ENCODE measurements around the gene GC.
"Not testable (repeated sequence)": the region's sequence is repeated elsewhere in the genome, so short reads cannot be mapped to it uniquely, and the experiment has no call there.

Gene GC, protein sequence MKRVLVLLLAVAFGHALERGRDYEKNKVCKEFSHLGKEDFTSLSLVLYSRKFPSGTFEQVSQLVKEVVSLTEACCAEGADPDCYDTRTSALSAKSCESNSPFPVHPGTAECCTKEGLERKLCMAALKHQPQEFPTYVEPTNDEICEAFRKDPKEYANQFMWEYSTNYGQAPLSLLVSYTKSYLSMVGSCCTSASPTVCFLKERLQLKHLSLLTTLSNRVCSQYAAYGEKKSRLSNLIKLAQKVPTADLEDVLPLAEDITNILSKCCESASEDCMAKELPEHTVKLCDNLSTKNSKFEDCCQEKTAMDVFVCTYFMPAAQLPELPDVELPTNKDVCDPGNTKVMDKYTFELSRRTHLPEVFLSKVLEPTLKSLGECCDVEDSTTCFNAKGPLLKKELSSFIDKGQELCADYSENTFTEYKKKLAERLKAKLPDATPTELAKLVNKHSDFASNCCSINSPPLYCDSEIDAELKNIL

DNA sequence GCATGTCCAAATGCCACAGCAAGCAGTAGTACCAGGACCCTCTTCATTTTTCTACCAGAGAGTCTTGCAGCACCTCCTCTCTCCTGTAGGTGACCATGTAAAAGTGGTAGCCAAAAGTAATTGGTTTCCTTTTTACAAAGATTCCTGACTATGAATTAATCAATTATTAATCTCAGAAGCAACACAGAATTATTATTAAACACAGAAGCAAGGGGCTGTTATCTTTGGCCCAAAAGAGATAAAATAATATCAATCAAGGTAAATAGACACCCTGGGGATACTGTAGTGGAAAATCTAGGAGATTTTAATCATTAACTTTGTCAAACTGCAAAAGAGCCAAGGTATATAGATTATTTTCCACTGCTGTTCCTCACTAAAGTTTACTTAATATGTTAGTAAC lies at the start of gene GC:
Gene GC (minus strand): TSS at position 108 of the 400 bp plus-strand sequence. CDS start 61 bp downstream, at position 47.
- H3K27me3 Mint-ChIP-seq = no peaks in the 10 kb centered on the region
- DNase-seq = no peak
- no peak within 1 kb of the TSS for H3K27ac Mint-ChIP-seq
- no peaks in the 10 kb centered on the region for H3K4me1 Mint-ChIP-seq (ENCODE audit: low read depth)
- H3K36me3 Mint-ChIP-seq (ENCODE audit: low read depth) = no peaks in the 10 kb centered on the region
- no peaks in the 10 kb centered on the region for H3K9me3 Mint-ChIP-seq
- H3K4me3 Mint-ChIP-seq = no peak within 1 kb of the TSS

DNA sequence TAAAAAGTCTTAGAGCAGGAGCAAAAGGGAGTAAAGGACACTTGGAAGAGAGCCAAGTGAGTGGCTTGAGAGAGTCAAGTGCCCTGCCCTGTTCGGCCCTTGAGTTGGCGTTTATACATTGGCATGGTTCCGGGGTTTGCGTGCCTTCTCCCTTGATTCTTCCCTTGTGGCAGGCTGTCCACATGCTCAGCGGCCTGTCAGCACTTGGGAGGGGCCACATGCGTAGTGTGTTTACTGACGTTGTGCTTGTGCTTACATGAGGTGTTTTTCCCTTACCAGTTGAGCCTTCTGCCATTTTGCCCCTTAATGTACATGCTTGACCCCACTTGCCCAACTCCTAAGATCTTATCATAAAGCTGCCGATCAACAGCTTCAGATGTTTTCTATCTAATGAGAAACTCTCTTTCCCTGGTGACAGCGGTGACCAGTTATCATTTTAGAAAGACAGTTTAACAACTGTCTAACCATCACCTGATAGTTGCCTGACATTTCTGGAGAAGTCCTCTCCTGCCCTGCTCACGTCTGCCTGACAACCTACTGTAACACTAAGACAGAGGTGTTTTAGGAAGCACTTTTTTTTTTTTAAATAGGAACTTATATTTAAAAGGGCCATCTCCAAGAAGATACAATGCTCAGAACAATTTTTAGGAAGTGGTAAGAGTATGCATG lies 49.5 kb upstream of the GC start:
- DNase-seq = no peak
- H3K27me3 Mint-ChIP-seq = no peaks in the 10 kb centered on the region
- H3K27ac Mint-ChIP-seq = no peak overlapping the region
- H3K4me1 Mint-ChIP-seq (ENCODE audit: low read depth) = no peaks in the 10 kb centered on the region
- H3K36me3 Mint-ChIP-seq (ENCODE audit: low read depth) = no peaks in the 10 kb centered on the region
- no peak overlapping the region for H3K4me3 Mint-ChIP-seq
- H3K9me3 Mint-ChIP-seq = no peaks in the 10 kb centered on the region

DNA sequence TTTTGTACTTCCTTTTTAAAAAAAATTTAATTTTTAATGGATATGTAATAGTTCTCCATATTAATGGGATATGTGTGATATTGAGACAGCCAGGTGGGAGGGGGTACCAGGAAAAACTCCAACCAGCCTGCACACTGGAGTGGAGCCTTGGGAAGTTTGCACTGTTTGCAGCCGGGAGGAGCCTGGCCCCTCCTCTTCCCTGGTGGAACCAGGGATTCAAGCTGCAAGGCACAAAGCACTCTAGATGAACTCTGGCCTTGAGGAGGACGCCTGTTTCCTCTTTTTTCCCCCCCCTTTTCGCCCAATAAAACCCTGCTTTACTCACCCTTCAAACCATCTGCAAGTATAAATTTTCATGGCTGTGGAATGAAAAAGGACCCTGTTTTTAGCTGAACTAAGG lies 48.2 kb upstream of the GC start:
- Mint-ChIP-seq H3K27me3 (no peaks in the 10 kb centered on the region), H3K36me3 (ENCODE audit: low read depth) (no peaks in the 10 kb centered on the region), H3K4me1 (ENCODE audit: low read depth) (no peaks in the 10 kb centered on the region), H3K4me3 (no peak overlapping the region), H3K27ac (no peak overlapping the region), H3K9me3 (no peaks in the 10 kb centered on the region)
- DNase-seq = no peak

DNA sequence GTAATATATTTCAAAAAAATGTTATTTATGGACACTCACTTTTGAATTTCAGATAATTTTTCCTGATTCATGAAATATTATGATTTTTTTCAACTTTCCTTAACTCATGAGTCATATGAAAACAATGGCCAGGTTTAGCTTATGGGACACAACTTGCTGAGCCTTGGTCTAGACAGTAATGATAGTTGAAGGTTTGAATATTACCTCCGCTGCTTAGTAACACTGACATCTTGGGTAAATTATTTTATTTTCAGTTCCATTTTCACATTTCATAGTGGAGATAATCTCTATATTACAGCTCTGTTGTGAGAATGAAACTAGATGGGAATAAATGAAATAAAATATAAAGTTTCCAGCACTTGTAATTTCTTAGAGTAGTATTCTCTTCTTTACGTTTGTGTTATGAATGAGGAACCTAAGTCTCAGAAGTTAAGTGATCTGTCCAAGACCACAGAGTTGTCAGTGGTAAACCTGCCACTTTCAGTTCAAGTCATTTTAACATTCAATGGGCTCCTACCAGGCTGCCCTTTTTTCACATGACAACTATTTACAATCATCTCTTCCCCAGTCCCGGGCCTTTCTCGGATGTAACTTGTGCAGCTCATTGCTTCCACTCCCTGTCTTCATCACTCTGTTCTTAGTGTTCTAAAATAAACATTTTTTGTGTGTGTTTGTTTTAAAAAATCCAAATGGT lies 46.8 kb upstream of the GC start:
- Mint-ChIP-seq H3K9me3 (no peaks in the 10 kb centered on the region), H3K36me3 (ENCODE audit: low read depth) (no peaks in the 10 kb centered on the region), H3K27me3 (no peaks in the 10 kb centered on the region), H3K27ac (no peak overlapping the region), H3K4me3 (no peak overlapping the region), H3K4me1 (ENCODE audit: low read depth) (no peaks in the 10 kb centered on the region)
- DNase-seq = no peak

DNA sequence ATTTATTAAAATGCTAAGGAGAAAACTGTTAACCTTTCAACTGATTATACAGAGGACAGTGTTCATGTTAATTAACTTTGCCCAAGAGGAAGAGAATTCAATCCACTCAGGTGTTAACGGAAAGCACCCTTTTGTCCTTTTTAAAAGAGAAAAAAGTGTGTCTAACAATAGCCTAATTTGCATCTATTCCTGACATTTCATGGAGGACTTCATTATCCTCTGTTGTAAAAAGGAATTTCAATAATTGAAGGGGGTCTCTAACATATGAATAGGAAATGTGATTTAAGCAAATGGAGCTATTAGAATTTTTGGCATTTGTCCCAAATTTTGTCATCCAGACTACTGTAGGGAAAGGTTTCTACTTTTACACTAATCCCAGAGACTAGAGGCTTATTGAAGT lies 44.6 kb upstream of the GC start:
- Mint-ChIP-seq H3K9me3 (peaks cover 2% of the 10 kb centered on the region), H3K27me3 (no peaks in the 10 kb centered on the region), H3K4me3 (no peak overlapping the region), H3K36me3 (ENCODE audit: low read depth) (no peaks in the 10 kb centered on the region), H3K27ac (no peak overlapping the region), H3K4me1 (ENCODE audit: low read depth) (no peaks in the 10 kb centered on the region)
- DNase-seq = no peak

DNA sequence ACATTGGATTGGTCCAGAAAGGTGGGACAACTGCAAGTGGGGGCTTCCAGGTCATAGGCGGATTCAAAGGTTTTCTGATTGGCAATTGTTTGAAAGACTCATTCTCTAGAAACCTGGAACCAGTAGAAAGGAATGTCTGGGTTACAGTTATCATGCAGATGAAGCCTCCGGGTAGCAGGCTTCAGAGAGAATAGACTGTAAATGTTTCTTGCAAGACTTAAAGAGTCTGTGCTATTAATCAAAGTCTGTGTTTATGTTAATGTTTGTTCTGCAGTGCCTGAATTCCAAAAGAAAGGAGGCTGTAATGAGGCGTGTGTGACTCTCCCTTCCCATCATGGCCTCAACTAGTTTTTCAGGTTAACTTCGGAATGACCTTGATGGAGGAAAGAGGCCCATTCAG lies 43.9 kb upstream of the GC start:
- Mint-ChIP-seq H3K27me3 (no peaks in the 10 kb centered on the region), H3K36me3 (ENCODE audit: low read depth) (no peaks in the 10 kb centered on the region), H3K9me3 (peaks cover 2% of the 10 kb centered on the region), H3K4me1 (ENCODE audit: low read depth) (no peaks in the 10 kb centered on the region), H3K4me3 (no peak overlapping the region), H3K27ac (no peak overlapping the region)
- no peak for DNase-seq

DNA sequence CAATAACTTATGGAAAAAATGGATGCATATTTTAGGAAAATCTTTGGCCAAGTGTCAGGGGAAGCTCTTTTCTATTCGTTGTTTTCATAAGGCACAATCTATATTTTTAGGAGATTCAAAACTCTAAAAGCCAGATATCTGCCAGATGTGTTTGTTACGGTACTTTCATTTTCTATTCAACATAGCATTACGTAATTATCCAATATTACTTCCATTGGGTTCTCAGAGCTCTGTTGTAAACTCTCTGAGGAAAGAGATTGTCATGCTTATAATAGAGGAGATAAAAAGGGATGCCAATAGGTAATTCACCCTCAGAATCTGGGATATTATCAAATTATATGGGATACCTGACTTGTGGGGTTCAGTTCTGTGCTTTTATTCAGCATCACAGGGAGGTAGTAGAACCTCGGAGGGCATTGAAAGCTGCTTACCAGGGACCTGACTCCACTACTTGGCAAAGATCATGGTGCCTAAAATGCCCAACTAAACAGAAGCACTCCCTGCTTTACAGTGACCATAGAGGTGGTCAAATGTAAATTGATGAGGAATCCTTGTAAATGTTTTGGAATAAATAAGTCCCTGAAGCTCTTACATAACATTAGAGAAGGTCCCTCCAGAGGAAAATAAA lies 32.9 kb upstream of the GC start:
- Mint-ChIP-seq H3K27ac (no peak overlapping the region), H3K9me3 (no peaks in the 10 kb centered on the region), H3K4me3 (no peak overlapping the region), H3K27me3 (no peaks in the 10 kb centered on the region), H3K4me1 (ENCODE audit: low read depth) (no peaks in the 10 kb centered on the region), H3K36me3 (ENCODE audit: low read depth) (no peaks in the 10 kb centered on the region)
- DNase-seq = no peak

DNA sequence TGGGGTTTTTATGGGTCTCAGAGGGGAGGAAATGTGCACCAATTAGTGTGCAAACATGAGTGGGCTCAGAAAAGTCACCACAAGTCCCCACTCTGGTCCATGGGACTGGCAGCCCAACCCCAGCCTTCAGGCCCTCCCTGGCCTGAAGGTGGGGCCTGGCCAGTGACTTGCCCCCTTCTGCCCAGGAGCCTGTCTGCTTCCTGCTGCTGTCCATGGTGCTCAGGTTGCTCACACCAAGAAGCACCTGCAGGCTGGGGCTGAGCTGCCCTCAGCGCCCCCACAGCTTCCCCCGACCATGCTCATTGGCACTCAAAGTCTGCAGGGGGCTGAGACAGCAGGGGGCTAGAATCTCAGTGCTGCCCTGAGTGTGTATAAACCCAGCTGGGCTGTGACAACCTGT lies 30.6 kb upstream of the GC start:
- no peak for DNase-seq
- no peaks in the 10 kb centered on the region for H3K27me3 Mint-ChIP-seq
- no peaks in the 10 kb centered on the region for H3K4me1 Mint-ChIP-seq (ENCODE audit: low read depth)
- H3K36me3 Mint-ChIP-seq (ENCODE audit: low read depth) = no peaks in the 10 kb centered on the region
- H3K9me3 Mint-ChIP-seq = no peaks in the 10 kb centered on the region
- H3K4me3 Mint-ChIP-seq = no peak overlapping the region
- no peak overlapping the region for H3K27ac Mint-ChIP-seq

DNA sequence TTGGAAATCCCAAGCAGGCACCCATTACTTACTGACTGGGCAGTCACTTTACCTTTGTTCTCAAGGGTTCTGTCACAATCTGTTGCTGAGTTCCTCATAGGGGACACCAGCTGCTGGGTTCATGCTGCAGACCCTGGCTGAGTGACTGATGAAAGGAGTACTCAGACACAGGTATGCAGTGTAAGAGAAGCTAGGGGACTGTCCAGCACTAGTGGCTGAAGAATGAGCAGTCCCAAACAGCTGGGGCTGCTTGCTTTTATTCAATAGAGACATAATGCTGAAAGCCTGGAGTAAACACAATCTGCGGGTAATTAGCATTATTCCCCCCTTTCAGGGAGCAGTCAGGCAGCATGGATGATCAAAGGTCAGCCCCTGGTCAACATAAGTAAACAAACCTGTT lies 25.9 kb upstream of the GC start:
- H3K36me3 Mint-ChIP-seq (ENCODE audit: low read depth); H3K4me3 Mint-ChIP-seq; H3K27ac Mint-ChIP-seq; DNase-seq; H3K9me3 Mint-ChIP-seq; H3K4me1 Mint-ChIP-seq (ENCODE audit: low read depth); H3K27me3 Mint-ChIP-seq: not testable (repeated sequence)

DNA sequence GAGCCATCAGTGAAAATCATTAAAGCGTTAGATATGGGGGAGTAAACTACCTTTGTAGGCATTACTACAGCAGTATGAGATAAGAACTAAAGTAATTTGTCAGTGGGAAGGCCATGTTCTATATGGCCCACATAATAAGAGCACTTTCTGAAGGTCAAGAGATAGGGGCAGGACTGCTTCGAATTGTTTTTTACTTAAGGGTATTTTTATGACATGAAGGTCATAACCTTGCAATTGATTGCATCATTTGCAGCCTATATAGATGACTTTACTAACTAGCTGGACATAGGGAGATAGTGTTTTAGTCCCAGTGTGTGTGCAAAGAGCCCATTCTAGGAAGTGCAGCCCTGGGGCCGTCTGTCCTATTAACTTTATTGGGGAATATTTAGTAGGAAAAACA lies 23.6 kb upstream of the GC start:
- Mint-ChIP-seq H3K4me3 (no peak overlapping the region), H3K9me3 (no peaks in the 10 kb centered on the region), H3K27me3 (no peaks in the 10 kb centered on the region)

DNA sequence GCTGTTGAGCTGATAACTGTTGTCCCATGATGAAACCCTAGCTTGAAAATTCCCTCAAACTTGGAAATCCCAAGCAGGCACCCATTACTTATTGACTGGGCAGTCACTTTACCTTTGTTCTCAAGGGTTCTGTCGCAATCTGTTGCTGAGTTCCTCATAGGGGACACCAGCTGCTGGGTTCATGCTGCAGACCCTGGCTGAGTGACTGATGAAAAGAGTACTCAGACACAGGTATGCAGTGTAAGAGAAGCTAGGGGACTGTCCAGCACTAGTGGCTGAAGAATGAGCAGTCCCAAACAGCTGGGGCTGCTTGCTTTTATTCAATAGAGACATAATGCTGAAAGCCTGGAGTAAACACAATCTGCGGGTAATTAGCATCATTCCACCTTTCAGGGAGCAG lies 21.4 kb upstream of the GC start:
- not testable (repeated sequence) for H3K27ac Mint-ChIP-seq; H3K4me1 Mint-ChIP-seq (ENCODE audit: low read depth); H3K4me3 Mint-ChIP-seq; DNase-seq; H3K9me3 Mint-ChIP-seq; H3K27me3 Mint-ChIP-seq; H3K36me3 Mint-ChIP-seq (ENCODE audit: low read depth)

More for the DNA sequence above, 23.6 kb upstream of the GC start:
- Mint-ChIP-seq H3K4me1 (ENCODE audit: low read depth) (no peaks in the 10 kb centered on the region), H3K36me3 (ENCODE audit: low read depth) (no peaks in the 10 kb centered on the region), H3K27ac (no peak overlapping the region)
- DNase-seq = no peak

DNA sequence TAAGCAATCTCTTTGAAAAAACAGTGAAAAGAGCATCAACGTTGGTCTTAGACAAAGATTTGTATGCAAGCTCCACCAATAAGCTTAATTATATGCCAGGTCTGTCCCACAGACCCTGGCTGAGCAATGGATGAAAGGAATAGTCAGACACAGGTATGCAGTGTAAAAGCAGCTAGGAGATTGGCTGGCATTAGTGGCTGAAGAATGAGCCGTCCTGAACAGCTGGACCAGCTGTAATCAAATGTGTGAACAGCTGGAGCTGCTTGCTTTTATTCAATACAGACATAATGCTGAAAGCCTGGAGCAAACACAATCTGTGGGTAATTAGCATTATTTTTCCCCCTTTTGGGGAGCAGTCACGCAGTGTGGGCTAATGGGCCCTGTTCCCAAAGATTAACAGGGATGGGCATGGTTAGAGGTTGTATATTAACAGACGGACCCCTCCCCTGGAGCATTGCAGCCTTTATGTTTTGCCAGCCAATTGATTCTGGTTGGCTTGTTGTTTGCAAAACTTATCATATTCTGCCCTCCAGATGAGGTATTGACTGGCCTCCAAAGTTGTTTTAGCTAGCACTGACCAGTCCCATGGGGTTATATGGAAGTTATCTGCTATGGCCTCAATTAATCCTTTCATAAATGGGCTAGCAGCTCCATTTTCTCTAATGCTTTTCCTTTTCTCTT lies 20.3 kb upstream of the GC start:
- H3K4me1 Mint-ChIP-seq (ENCODE audit: low read depth); DNase-seq; H3K27ac Mint-ChIP-seq; H3K4me3 Mint-ChIP-seq; H3K27me3 Mint-ChIP-seq; H3K9me3 Mint-ChIP-seq; H3K36me3 Mint-ChIP-seq (ENCODE audit: low read depth): not testable (repeated sequence)

DNA sequence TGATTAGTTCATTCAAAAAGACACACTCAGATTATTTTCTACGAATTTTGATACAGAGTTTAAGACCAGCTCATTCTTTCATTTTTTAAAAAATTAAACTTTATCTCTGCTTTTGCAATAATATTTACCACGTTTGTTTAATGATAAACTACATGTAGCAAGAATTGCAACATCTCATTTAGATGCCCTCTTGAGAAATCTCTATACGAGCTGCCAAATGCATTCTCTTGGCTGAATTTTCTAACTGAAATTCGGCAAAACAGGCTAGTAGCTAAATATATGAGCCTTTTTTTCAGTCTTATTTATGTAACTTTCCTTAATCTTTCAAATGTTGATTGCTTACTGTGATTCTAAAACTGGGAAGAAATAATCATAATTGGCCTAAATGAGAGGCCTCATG lies 2.1 kb upstream of the GC start:
- Mint-ChIP-seq H3K36me3 (ENCODE audit: low read depth) (no peaks in the 10 kb centered on the region), H3K9me3 (no peaks in the 10 kb centered on the region), H3K27me3 (no peaks in the 10 kb centered on the region), H3K27ac (no peak overlapping the region), H3K4me1 (ENCODE audit: low read depth) (no peaks in the 10 kb centered on the region), H3K4me3 (no peak overlapping the region)
- no peak for DNase-seq

DNA sequence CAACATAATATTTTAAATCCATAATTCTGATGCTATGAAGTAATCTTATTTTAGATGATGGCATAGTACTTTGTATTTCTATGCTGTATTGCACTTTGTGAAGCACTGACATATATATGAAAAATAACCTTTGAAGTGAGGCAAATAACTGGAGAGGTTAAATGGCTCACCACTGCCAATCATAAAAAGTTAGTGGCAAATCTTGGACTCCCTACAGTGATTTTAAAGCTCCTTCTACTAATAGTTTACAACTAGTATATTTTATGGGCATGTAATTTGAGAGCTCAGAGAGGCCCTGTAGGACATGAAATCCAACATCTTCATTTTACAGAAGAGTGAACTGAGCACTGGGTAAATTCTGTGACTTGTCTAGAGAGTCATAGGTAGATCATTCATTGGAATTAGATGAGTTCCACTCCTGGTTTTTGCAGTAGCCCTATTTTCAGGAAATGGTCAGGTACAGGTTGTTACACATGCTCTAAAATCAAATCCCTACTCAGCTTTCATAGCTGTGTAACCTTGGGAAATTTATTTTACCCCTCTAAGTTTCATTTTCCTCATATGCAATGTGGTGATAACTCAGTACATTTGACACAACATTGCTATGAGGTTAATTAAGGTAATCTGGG lies 804 bp upstream of the GC start:
- no peaks in the 10 kb centered on the region for H3K36me3 Mint-ChIP-seq (ENCODE audit: low read depth)
- H3K9me3 Mint-ChIP-seq = no peaks in the 10 kb centered on the region
- no peak for DNase-seq
- no peak overlapping the region for H3K4me3 Mint-ChIP-seq
- no peaks in the 10 kb centered on the region for H3K4me1 Mint-ChIP-seq (ENCODE audit: low read depth)
- H3K27me3 Mint-ChIP-seq = no peaks in the 10 kb centered on the region
- no peak overlapping the region for H3K27ac Mint-ChIP-seq
